Lower lobe of right lung (tissue), 2 donors: Measurements from ENCODE around the gene NMRK2. TPM values are rescaled to one million over a fixed set of nuclear protein-coding genes. Genes with fewer than 3 reads are reported as not detected.

Experiments used
- ATAC-seq, 2 donors: fragments of 200-7000 bp; cut with Tn5 transposase; one replicate each; pipeline ENCODE4 v1.9.1; 2020 to 2022; ENCODE audit warnings: mild to moderate bottlenecking in 2 of 2, moderate library complexity in 2 of 2
- DNase-seq: peaks from one replicate; pipeline ENCODE4 v3.0.0-alpha.2; 2020
- H3K27ac ChIP-seq: fragments of 200-600 bp; one replicate; pipeline ENCODE4 v1.8.0; 2022
- H3K27me3 ChIP-seq: fragments of 200-600 bp; one replicate; pipeline ENCODE4 v1.8.0; 2022; ENCODE audit warnings: low read depth
- H3K36me3 ChIP-seq: fragments of 200-600 bp; one replicate; pipeline ENCODE4 v1.8.0; 2022; ENCODE audit warnings: mild to moderate bottlenecking
- H3K4me1 ChIP-seq: fragments of 200-600 bp; one replicate; pipeline ENCODE4 v1.8.0; 2022
- H3K4me3 ChIP-seq: fragments of 200-600 bp; one replicate; pipeline ENCODE4 v1.8.0; 2022; ENCODE audit warnings: mild to moderate bottlenecking
- H3K9me3 ChIP-seq: fragments of 200-600 bp; one replicate; pipeline ENCODE4 v1.8.0; 2022
- CTCF ChIP-seq: fragments of 200-600 bp; IDR thresholded peaks from one replicate; pipeline ENCODE4 v1.8.0; 2022; ENCODE audit warnings: antibody characterized with exemption, mild to moderate bottlenecking
- intact Hi-C: fragments of 100-400 bp; cut with DNase I; formaldehyde crosslinking; loops from one replicate; pipeline ENCODE4 v1.11.0; 2022
- total RNA-seq: library from RNA; stranded (reverse); fragmentation: NEBNext Ultra II Directional; extraction: Animal tissue kit (Norgen Biotek cat#: 25700); gene quantifications from one replicate; pipeline ENCODE4 v1.2.1, GENCODE V29; 2021
- donor health status: DM: no; HTN: yes; CAD: no; lungs with severe emphysema.

The NMRK2 gene
- total RNA-seq, 1 donor from 2014 or later, result not detected

GRCh38 chr19:3983936-3984583, 51.2 kb downstream of the NMRK2 start:
- H3K4me1 ChIP-seq, result peaks cover 52% of the 10 kb centered on the region
- TF ChIP-seq CTCF, result no peak
- H3K27ac ChIP-seq, result peak overlapping the region; percentile 95
- peak overlapping the region; percentile 91 for H3K4me3 ChIP-seq
- intact Hi-C loops, result no loop called here
- H3K27me3 ChIP-seq, result no peaks in the 10 kb centered on the region
- peaks cover 54% of the 10 kb centered on the region for H3K36me3 ChIP-seq
- H3K9me3 ChIP-seq, result no peaks in the 10 kb centered on the region
- peak; percentile 57 for DNase-seq
- no peak for ATAC-seq

- peak overlapping the region; percentile 95 for H3K27ac ChIP-seq
- intact Hi-C loops, result no loop called here
- TF ChIP-seq CTCF, result no peak
- H3K4me1 ChIP-seq, result peaks cover 52% of the 10 kb centered on the region
- peaks cover 49% of the 10 kb centered on the region for H3K36me3 ChIP-seq
- no peaks in the 10 kb centered on the region for H3K9me3 ChIP-seq
- DNase-seq (no peak), ATAC-seq (peak in 1 of 2 donors; percentile 7)
- peak overlapping the region; percentile 91 for H3K4me3 ChIP-seq
- H3K27me3 ChIP-seq, result no peaks in the 10 kb centered on the region
These were observed 51.7 kb downstream of the NMRK2 start for GRCh38 chr19:3984584-3984907.

- H3K36me3 ChIP-seq, result peaks cover 44% of the 10 kb centered on the region
- peak within 1 kb of the TSS; percentile 95 for H3K27ac ChIP-seq
- no peaks in the 10 kb centered on the region for H3K9me3 ChIP-seq
- ATAC-seq, result peak; percentile 82 to 89
- intact Hi-C loops, result no loop called here
- H3K4me1 ChIP-seq, result peaks cover 50% of the 10 kb centered on the region
- TF ChIP-seq CTCF, result no peak
- DNase-seq, result peak; percentile 91
- H3K4me3 ChIP-seq, result peak within 1 kb of the TSS; percentile 91
- H3K27me3 ChIP-seq, result no peaks in the 10 kb centered on the region
These were observed 52.2 kb downstream of the NMRK2 start, which contains the start of gene EEF2 for GRCh38 chr19:3984908-3985642. EEF2 (minus strand) TSS chr19:3985463; CDS start chr19:3985380, 83 bp downstream.

GRCh38 chr19:3985643-3986259, 52.9 kb downstream of the NMRK2 start:
- Histone ChIP-seq H3K9me3 (no peaks in the 10 kb centered on the region), H3K27ac (peak overlapping the region; percentile 95), H3K36me3 (peaks cover 37% of the 10 kb centered on the region), H3K4me1 (peaks cover 48% of the 10 kb centered on the region), H3K27me3 (no peaks in the 10 kb centered on the region), H3K4me3 (peak overlapping the region; percentile 91)
- DNase-seq (no peak), ATAC-seq (no peak)
- intact Hi-C loops, result no loop called here
- TF ChIP-seq CTCF, result no peak

GRCh38 chr19:3986260-3987041, 53.6 kb downstream of the NMRK2 start:
- Histone ChIP-seq H3K27me3 (no peaks in the 10 kb centered on the region), H3K27ac (peak overlapping the region; percentile 95), H3K4me3 (peak overlapping the region; percentile 91), H3K4me1 (peaks cover 48% of the 10 kb centered on the region), H3K9me3 (no peaks in the 10 kb centered on the region), H3K36me3 (peaks cover 30% of the 10 kb centered on the region)
- intact Hi-C loops, result no loop called here
- ATAC-seq, result peak; percentile 64 to 69
- peak; percentile 67 for TF ChIP-seq CTCF
- DNase-seq, result no peak
